GM12878 (cell line): ENCODE data around the gene NFIL3. TPM values are rescaled to one million over a fixed set of nuclear protein-coding genes. Genes with fewer than 3 reads are reported as not detected.

Source experiments
- ATAC-seq: fragments of 200-7000 bp; cut with Tn5 transposase; 3 replicates; pipeline ENCODE4 v1.9.1; 2020; ENCODE audit warnings: mild to moderate bottlenecking, moderate library complexity
- Bru-seq: library from RNA; stranded (reverse); fragments of 400-500 nt; gene quantifications from one replicate; lab custom pipeline; 2021; lab: Mats Ljungman, UMichigan
- BruChase-seq, 2 experiments: library from RNA; stranded (reverse); fragments of 400-500 nt; gene quantifications; one replicate each; lab custom pipeline; 2021; lab: Mats Ljungman, UMichigan
- BruUV-seq: library from RNA; stranded (reverse); fragments of 400-500 nt; replicated peaks from 2 replicates; lab custom pipeline; 2021; lab: Mats Ljungman, UMichigan
- CTCF ChIA-PET: fragments of 300-600 bp; sonication (Branson Sonifier 250); formaldehyde crosslinking; extraction: SDS; loops from one replicate; lab custom pipeline; 2021; ENCODE audit warnings: inconsistent platforms; lab: Yijun Ruan, JAX
- POLR2A ChIA-PET: fragments of 350-600 bp; formaldehyde crosslinking; extraction: SDS; loops from one replicate; lab custom pipeline; 2021; ENCODE audit warnings: inconsistent platforms; lab: Charles Lee
- RAD21 ChIA-PET: fragments of 300-600 bp; sonication (Branson Sonifier 250); formaldehyde crosslinking; loops from one replicate; lab custom pipeline; 2023; ENCODE audit warnings: antibody characterized with exemption; ENCODE audit not compliant: unreplicated experiment; lab: Charles Lee
- SMC1A ChIA-PET: fragments of 300-600 bp; sonication (Branson Sonifier 250); formaldehyde crosslinking; loops from one replicate; lab custom pipeline; 2023; ENCODE audit not compliant: unreplicated experiment, uncharacterized antibody; lab: Charles Lee
- DNase-seq: peaks from one replicate; pipeline ENCODE4 v3.0.0-alpha.2; 2011; ENCODE audit warnings: low read depth, low spot score
- FAIRE-seq: peaks from 3 replicates; lab custom pipeline; 2011; peaks lifted over from hg19 to GRCh38; lab: Jason Lieb, UNC
- H2AFZ ChIP-seq: 2 replicates; pipeline ENCODE4 v1.6.0; 2011; ENCODE audit warnings: low read depth, low read length, control low read depth; ENCODE audit not compliant: control insufficient read depth
- H3K27ac ChIP-seq: 2 replicates; pipeline ENCODE4 v1.5.1; 2011; ENCODE audit warnings: control low read depth; ENCODE audit not compliant: control insufficient read depth, insufficient read depth
- H3K27me3 ChIP-seq, 2 experiments: replicated peaks in 1 of 2; 2 replicates each; pipeline versions ENCODE4 v1.6.0 to v1.6.1; 2011; ENCODE audit warnings: low read length in 1 of 2; ENCODE audit not compliant: control insufficient read depth in 2 of 2, insufficient read depth in 2 of 2
- H3K36me3 ChIP-seq, 2 experiments: 2 replicates each; pipeline ENCODE4 v1.5.1; 2011; ENCODE audit warnings: low read length in 1 of 2; ENCODE audit not compliant: control insufficient read depth in 2 of 2, insufficient read depth in 2 of 2
- H3K4me1 ChIP-seq: 2 replicates; pipeline ENCODE4 v1.6.1; 2011; ENCODE audit warnings: mild to moderate bottlenecking, low read length, moderate library complexity, mixed read lengths; ENCODE audit not compliant: control insufficient read depth, insufficient read depth
- H3K4me2 ChIP-seq: 2 replicates; pipeline ENCODE4 v1.6.0; 2011; ENCODE audit warnings: control low read depth; ENCODE audit not compliant: control insufficient read depth, insufficient read depth
- H3K4me3 ChIP-seq: fragments of 200-600 bp; sonication (generic); 2 replicates; pipeline ENCODE4 v1.5.1; 2016
- H3K79me2 ChIP-seq: 2 replicates; pipeline ENCODE4 v1.6.0; 2011; ENCODE audit warnings: low read length; ENCODE audit not compliant: control insufficient read depth, insufficient read depth
- H3K9ac ChIP-seq: 2 replicates; pipeline ENCODE4 v1.8.0; 2011; ENCODE audit warnings: low read length, control low read depth, mixed read lengths; ENCODE audit not compliant: control insufficient read depth, insufficient read depth
- H3K9me3 ChIP-seq: replicated peaks from 3 replicates; pipeline ENCODE4 v1.5.1; 2011; ENCODE audit warnings: mild to moderate bottlenecking, low read length; ENCODE audit not compliant: control insufficient read depth, insufficient read depth
- H4K20me1 ChIP-seq: 2 replicates; pipeline ENCODE4 v1.6.0; 2011; ENCODE audit not compliant: control insufficient read depth, insufficient read depth
- ATF7 ChIP-seq: fragments of 450-650 bp; IDR thresholded peaks from 2 replicates; pipeline ENCODE4 v1.6.1; 2016; ENCODE audit warnings: low read depth, mild to moderate bottlenecking
- CEBPB ChIP-seq, 2 experiments: fragments of 150-350 bp in 1 of 2; IDR thresholded peaks; 2 replicates each; pipeline ENCODE4 v1.6.1; 2012 to 2014; ENCODE audit warnings: low read depth in 2 of 2, low read length in 2 of 2, borderline replicate concordance in 1 of 2, inconsistent platforms in 1 of 2
- CREB1 ChIP-seq: IDR thresholded peaks from 2 replicates; pipeline ENCODE4 v1.6.1; 2012; ENCODE audit warnings: low read depth, mild to moderate bottlenecking, inconsistent platforms
- GATAD2B ChIP-seq: fragments of 450-650 bp; conservative IDR thresholded peaks from 2 replicates; pipeline ENCODE4 v1.6.1; 2017; ENCODE audit warnings: low read depth, mild to moderate bottlenecking, moderate library complexity
- HDAC6 ChIP-seq: fragments of 200-600 bp; sonication (generic); IDR thresholded peaks from one replicate; pipeline ENCODE4 v1.8.0; 2017; ENCODE audit warnings: antibody characterized with exemption; ENCODE audit not compliant: unreplicated experiment
- IKZF1 ChIP-seq: fragments of 450-650 bp; conservative IDR thresholded peaks from 2 replicates; pipeline ENCODE4 v1.6.1; 2017; ENCODE audit warnings: antibody characterized with exemption, mild to moderate bottlenecking
- LARP7 ChIP-seq: fragments of 450-650 bp; IDR thresholded peaks from 2 replicates; pipeline ENCODE4 v1.6.1; 2017; ENCODE audit warnings: mild to moderate bottlenecking
- SIX5 ChIP-seq: IDR thresholded peaks from 2 replicates; pipeline ENCODE4 v1.6.1; 2011; ENCODE audit warnings: mild to moderate bottlenecking, low read depth, low read length, moderate library complexity; ENCODE audit not compliant: severe bottlenecking
- ZNF207 ChIP-seq: fragments of 450-650 bp; IDR thresholded peaks from 2 replicates; pipeline ENCODE4 v1.6.1; 2014; ENCODE audit warnings: antibody characterized with exemption, mild to moderate bottlenecking, borderline replicate concordance
- WGBS: methylation state at CpG from one replicate; pipeline ENCODE4 v1.1.6; 2016; ENCODE audit warnings: low lambda C conversion rate; ENCODE audit not compliant: insufficient replicate concordance, insufficient coverage; ENCODE audit errors: missing lambda C conversion rate; 5-methylcytosine and 5-hydroxymethylcytosine counted together
- in situ Hi-C: fragments of 300-500 bp; cut with MboI; formaldehyde crosslinking; loops from 9 replicates; pipeline ENCODE4 v1.14.3; 2018; ENCODE audit warnings: mixed read lengths
- intact Hi-C: fragments of 100-400 bp; cut with micrococcal nuclease; formaldehyde crosslinking; loops from one replicate; pipeline ENCODE4 v1.14.2; 2022; ENCODE audit not compliant: unreplicated experiment
- long read RNA-seq, 2 experiments: library from polyadenylated mRNA; unstranded; transcript quantifications; one replicate each; pipeline ENCODE4 v2.0.0, GENCODE V29; 2019 to 2020
- polyA minus RNA-seq, 3 experiments: library from RNA; depleted of rRNA, polyadenylated mRNA; stranded (reverse); fragments of >200 nt; gene quantifications; 2 replicates each; pipeline ENCODE4 v1.2.3, GENCODE V29; 2011
- polyA plus RNA-seq, 11 experiments: library from polyadenylated mRNA; depleted of rRNA in 4 of 11; unstranded in 6 of 11; stranded (reverse) in 5 of 11; fragments of >200 nt; fragmentation: Nextera tagmentation in 4 of 11; fragmentation: Illumina TruSeq in 1 of 11; extraction: Ambion mirVana in 4 of 11; extraction: Trizol in 1 of 11; gene quantifications; 1 replicate in 1 of 11; 2 replicates in 10 of 11; pipeline versions ENCODE4 v1.2.1 to v1.2.3, GENCODE V29; 2011 to 2016; ENCODE audit warnings: inconsistent platforms in 2 of 11, missing spikeins in 2 of 11, low read depth in 1 of 11
- total RNA-seq, 4 experiments: library from RNA; depleted of rRNA in 3 of 4; stranded (reverse); fragments of >200 nt in 3 of 4; fragmentation: Illumina TruSeq in 1 of 4; extraction: Trizol in 1 of 4; gene quantifications; 2 replicates each; pipeline versions ENCODE4 v1.2.1 to v1.2.3, GENCODE V29; 2013 to 2021
- TF ChIP-seq, protein P1 (sequence below): fragments of 450-650 bp; formaldehyde crosslinking; IDR thresholded peaks from 2 replicates; pipeline ENCODE4 v1.5.0; 2022; ENCODE audit warnings: mild to moderate bottlenecking, missing genetic modification characterization
- TF ChIP-seq, protein P2 (sequence below): IDR thresholded peaks from 2 replicates; pipeline ENCODE4 v1.6.1; 2012; ENCODE audit warnings: low read depth, low read length, improper control_type of control experiment
- TF ChIP-seq, protein P3 (sequence below): IDR thresholded peaks from 2 replicates; pipeline ENCODE4 v1.6.1; 2011; ENCODE audit warnings: mild to moderate bottlenecking, low read depth, low read length, moderate library complexity; ENCODE audit not compliant: insufficient replicate concordance

The NFIL3 gene, protein sequence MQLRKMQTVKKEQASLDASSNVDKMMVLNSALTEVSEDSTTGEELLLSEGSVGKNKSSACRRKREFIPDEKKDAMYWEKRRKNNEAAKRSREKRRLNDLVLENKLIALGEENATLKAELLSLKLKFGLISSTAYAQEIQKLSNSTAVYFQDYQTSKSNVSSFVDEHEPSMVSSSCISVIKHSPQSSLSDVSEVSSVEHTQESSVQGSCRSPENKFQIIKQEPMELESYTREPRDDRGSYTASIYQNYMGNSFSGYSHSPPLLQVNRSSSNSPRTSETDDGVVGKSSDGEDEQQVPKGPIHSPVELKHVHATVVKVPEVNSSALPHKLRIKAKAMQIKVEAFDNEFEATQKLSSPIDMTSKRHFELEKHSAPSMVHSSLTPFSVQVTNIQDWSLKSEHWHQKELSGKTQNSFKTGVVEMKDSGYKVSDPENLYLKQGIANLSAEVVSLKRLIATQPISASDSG
- 1.1 and 1.4 TPM in 2 replicates for total RNA-seq (2013; cell fraction: nucleolus; rRNA removed)
- total RNA-seq (2014; rRNA removed) (0.23 and 0.27 TPM in 2 replicates), total RNA-seq (2014; rRNA removed; fragmentation: Illumina TruSeq; extraction: Trizol) (0.32 and 0.36 TPM in 2 replicates), total RNA-seq (2021) (0.46 and 0.82 TPM in 2 replicates), polyA plus RNA-seq (2011; rRNA removed) (1.0 and 1.1 TPM in 2 replicates), polyA plus RNA-seq (2014; fragmentation: Illumina TruSeq; extraction: Trizol) (0.40 and 0.51 TPM in 2 replicates), polyA plus RNA-seq (2014; fragmentation: Nextera tagmentation; extraction: Ambion mirVana) (under 1 TPM in 1 of 2 experiments, not detected in 1; 0.18 TPM), polyA plus RNA-seq (2014; rRNA removed) (0.22 and 0.28 TPM in 2 replicates), polyA plus RNA-seq (2016; fragmentation: Nextera tagmentation; extraction: Ambion mirVana) (not detected), polyA minus RNA-seq (2011; rRNA and poly(A)+ RNA removed) (0.82 and 1.0 TPM in 2 replicates), Bru-seq, nascent RNA (percentile 59 among the genes with signal in this experiment), BruChase-seq, experiment 1, labeled RNA remaining after a 6-hour chase (percentile 30 among the genes with signal in this experiment), BruChase-seq, experiment 2, labeled RNA remaining after a 2-hour chase (percentile 44 among the genes with signal in this experiment)
- polyA plus RNA-seq (2011; ENCODE audit: low read depth) = 3.0 TPM
- 0.48 and 0.87 TPM in 2 replicates for polyA plus RNA-seq (2011; cell fraction: cytosol; rRNA removed)
- polyA plus RNA-seq (2011; cell fraction: nucleus; rRNA removed) = 0.63 and 0.79 TPM in 2 replicates
- 2.8 and 4.7 TPM in 2 replicates for polyA plus RNA-seq (2012)
- polyA minus RNA-seq (2011; cell fraction: cytosol; rRNA and poly(A)+ RNA removed) = 0.42 TPM in 1 of 2 replicates, not detected in the other
- polyA minus RNA-seq (2011; cell fraction: nucleus; rRNA and poly(A)+ RNA removed) = 0.48 and 0.86 TPM in 2 replicates
- long read RNA-seq, experiment 1 = 0 reads
- long read RNA-seq, experiment 2 = 0 reads

DNA sequence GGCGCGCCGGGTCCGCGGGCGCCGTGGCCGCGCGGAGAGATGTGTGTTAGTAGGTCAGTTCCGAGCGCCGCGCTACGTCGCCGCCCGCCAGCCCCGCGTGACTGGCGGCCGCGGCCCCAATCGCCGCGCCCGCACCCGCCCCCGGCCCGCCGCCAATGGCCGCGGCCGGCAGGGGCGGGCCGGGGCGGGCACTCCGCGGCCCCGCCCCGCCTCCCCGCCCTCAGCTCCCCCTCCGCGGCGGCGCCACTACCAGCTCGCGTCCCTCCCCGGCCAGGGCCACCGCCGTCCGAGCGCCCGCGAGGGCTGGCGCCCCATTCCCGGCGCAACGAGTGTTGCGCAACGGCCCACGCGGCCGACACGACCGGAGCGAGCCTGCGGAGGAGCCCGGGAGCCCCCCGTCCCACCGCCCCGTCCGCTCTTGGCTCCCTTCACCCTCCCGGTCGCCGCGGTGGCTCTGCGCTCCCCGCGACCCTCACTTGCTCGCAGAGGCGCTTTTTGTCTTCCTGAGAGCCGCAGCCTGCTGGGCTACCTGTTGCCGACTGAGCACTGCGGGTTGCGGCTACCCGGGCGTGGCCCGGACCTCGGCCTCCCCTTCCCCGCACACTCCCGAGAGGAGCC is at the start of gene NFIL3:
TSS of gene NFIL3 (minus strand) at position 48 of the 618 bp plus-strand sequence. CDS start 13,098 bp downstream, outside the sequence.
- Histone ChIP-seq H3K4me3 (peak within 1 kb of the TSS; percentile 92), H3K36me3 (no peaks in the 10 kb centered on the region), H3K27me3 (peaks cover 12 to 24% of the 10 kb centered on the region in 2 experiments), H2AFZ (peak within 1 kb of the TSS; percentile 43), H3K79me2 (no peaks in the 10 kb centered on the region), H3K4me1 (peaks cover 6% of the 10 kb centered on the region), H4K20me1 (no peaks in the 10 kb centered on the region; the same call in 1 of the 2 replicates), H3K9ac (peak within 1 kb of the TSS; percentile 22; the same call in 1 of the 2 replicates), H3K27ac (no peak within 1 kb of the TSS), H3K9me3 (no peaks in the 10 kb centered on the region), H3K4me2 (peak within 1 kb of the TSS; percentile 99)
- in situ Hi-C loops (no loop called here), intact Hi-C loops (loop anchor here (5.0 to 10.0 kb wide), 3 partner anchors 67 to 251 kb away; no protein-coding TSS in a partner anchor)
- BruUV-seq = no TSS peak
- RAD21 ChIA-PET = interaction anchor here (1.0 to 4.9 kb wide), 4 partner anchors 63 to 508 kb away, joined by 3 to 59 read pairs (median 14); partner anchors contain the start of gene AUH
- FAIRE-seq (no peak), ATAC-seq (peak; percentile 93), DNase-seq (no peak)
- SMC1A ChIA-PET = interaction anchor here (4.0 kb wide), 1 partner anchor 507 kb away, joined by 47 read pairs; no protein-coding TSS in a partner anchor
- CTCF ChIA-PET = interaction anchor here (1.1 to 8.8 kb wide), 3 partner anchors 65 to 509 kb away, joined by 3 to 115 read pairs (median 33); no protein-coding TSS in a partner anchor
- WGBS = under 1% methylated on average over 21 of the region's 92 CpGs
- POLR2A ChIA-PET = interaction anchor here (1.0 kb wide), 1 partner anchor 66 kb away, joined by 3 read pairs; no protein-coding TSS in a partner anchor
- TF ChIP-seq, protein P1, sequence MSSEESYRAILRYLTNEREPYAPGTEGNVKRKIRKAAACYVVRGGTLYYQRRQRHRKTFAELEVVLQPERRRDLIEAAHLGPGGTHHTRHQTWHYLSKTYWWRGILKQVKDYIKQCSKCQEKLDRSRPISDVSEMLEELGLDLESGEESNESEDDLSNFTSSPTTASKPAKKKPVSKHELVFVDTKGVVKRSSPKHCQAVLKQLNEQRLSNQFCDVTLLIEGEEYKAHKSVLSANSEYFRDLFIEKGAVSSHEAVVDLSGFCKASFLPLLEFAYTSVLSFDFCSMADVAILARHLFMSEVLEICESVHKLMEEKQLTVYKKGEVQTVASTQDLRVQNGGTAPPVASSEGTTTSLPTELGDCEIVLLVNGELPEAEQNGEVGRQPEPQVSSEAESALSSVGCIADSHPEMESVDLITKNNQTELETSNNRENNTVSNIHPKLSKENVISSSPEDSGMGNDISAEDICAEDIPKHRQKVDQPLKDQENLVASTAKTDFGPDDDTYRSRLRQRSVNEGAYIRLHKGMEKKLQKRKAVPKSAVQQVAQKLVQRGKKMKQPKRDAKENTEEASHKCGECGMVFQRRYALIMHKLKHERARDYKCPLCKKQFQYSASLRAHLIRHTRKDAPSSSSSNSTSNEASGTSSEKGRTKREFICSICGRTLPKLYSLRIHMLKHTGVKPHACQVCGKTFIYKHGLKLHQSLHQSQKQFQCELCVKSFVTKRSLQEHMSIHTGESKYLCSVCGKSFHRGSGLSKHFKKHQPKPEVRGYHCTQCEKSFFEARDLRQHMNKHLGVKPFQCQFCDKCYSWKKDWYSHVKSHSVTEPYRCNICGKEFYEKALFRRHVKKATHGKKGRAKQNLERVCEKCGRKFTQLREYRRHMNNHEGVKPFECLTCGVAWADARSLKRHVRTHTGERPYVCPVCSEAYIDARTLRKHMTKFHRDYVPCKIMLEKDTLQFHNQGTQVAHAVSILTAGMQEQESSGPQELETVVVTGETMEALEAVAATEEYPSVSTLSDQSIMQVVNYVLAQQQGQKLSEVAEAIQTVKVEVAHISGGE (CRISPR knock-in tag) = no peak
- TF ChIP-seq ATF7 (no peak), CREB1 (peak; percentile 47; the same call in 1 of the 2 replicates), GATAD2B (0 out of 2 replicates have a peak, but pooled peaks have one; percentile 53), ZNF207 (0 out of 2 replicates have a peak, but pooled peaks have one; percentile 38), CEBPB (IDR thresholded peaks at IDR 0.05; ENCODE audit: borderline replicate concordance in 1 of 2, low read depth in 2 of 2, low read length in 2 of 2) (peak in 1 of 2 experiments; percentile 16; a peak in 1 of 4 replicates), SIX5 (no peak), HDAC6 (no peak), LARP7 (peak; percentile 45; the same call in 1 of the 2 replicates), IKZF1 (peak; percentile 65)
- TF ChIP-seq, protein P2, sequence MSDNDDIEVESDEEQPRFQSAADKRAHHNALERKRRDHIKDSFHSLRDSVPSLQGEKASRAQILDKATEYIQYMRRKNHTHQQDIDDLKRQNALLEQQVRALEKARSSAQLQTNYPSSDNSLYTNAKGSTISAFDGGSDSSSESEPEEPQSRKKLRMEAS = 0 out of 2 replicates have a peak, but pooled peaks have one; percentile 19
- TF ChIP-seq, protein P3, sequence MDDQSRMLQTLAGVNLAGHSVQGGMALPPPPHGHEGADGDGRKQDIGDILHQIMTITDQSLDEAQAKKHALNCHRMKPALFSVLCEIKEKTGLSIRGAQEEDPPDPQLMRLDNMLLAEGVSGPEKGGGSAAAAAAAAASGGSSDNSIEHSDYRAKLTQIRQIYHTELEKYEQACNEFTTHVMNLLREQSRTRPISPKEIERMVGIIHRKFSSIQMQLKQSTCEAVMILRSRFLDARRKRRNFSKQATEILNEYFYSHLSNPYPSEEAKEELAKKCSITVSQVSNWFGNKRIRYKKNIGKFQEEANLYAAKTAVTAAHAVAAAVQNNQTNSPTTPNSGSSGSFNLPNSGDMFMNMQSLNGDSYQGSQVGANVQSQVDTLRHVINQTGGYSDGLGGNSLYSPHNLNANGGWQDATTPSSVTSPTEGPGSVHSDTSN = peak; percentile 87
